ENCODE results near the gene STAT6.
A peak's percentile ranks its signal among the peaks of the same experiment; 100 is the strongest.

The STAT6 gene

GRCh38 chr12:57109207-57110103 lies 1.7 kb downstream of the STAT6 start:
- TF ChIP-seq CTCF (IDR thresholded peaks at IDR 0.05; ENCODE audit: insufficient read depth, low read length, poor library complexity, severe bottlenecking) = no peak
- DNase-seq (ENCODE audit: extremely low read depth, insufficient read length) = no peak
- H3K36me3 ChIP-seq (ENCODE audit: control insufficient read depth, insufficient read depth, low read length) = peaks cover 37% of the 10 kb centered on the region
- H3K4me3 ChIP-seq (replicated peaks; ENCODE audit: low read depth, low read length) = peak overlapping the region; percentile 74
- no peaks in the 10 kb centered on the region for H3K27me3 ChIP-seq (replicated peaks; ENCODE audit: control insufficient read depth, insufficient read depth, low read length)

- TF ChIP-seq CTCF (IDR thresholded peaks at IDR 0.05; ENCODE audit: insufficient read depth, low read length, poor library complexity, severe bottlenecking) = no peak
- peaks cover 41% of the 10 kb centered on the region for H3K36me3 ChIP-seq (ENCODE audit: control insufficient read depth, insufficient read depth, low read length)
- no peak for DNase-seq (ENCODE audit: extremely low read depth, insufficient read length)
- no peak overlapping the region for H3K4me3 ChIP-seq (replicated peaks; ENCODE audit: low read depth, low read length)
- H3K27me3 ChIP-seq (replicated peaks; ENCODE audit: control insufficient read depth, insufficient read depth, low read length) = no peaks in the 10 kb centered on the region
Measured at GRCh38 chr12:57107456-57108155, 3.6 kb downstream of the STAT6 start.

- no peak for TF ChIP-seq CTCF (IDR thresholded peaks at IDR 0.05; ENCODE audit: insufficient read depth, low read length, poor library complexity, severe bottlenecking)
- DNase-seq (ENCODE audit: extremely low read depth, insufficient read length) = no peak
Measured at GRCh38 chr12:57106021-57106708, 5.0 kb downstream of the STAT6 start.

GRCh38 chr12:57105011-57105753 lies 6.0 kb downstream of the STAT6 start:
- H3K27me3 ChIP-seq (replicated peaks; ENCODE audit: control insufficient read depth, insufficient read depth, low read length) = no peaks in the 10 kb centered on the region
- no peak overlapping the region for H3K4me3 ChIP-seq (replicated peaks; ENCODE audit: low read depth, low read length)
- peaks cover 52% of the 10 kb centered on the region for H3K36me3 ChIP-seq (ENCODE audit: control insufficient read depth, insufficient read depth, low read length)
- no peak for DNase-seq (ENCODE audit: extremely low read depth, insufficient read length)
- TF ChIP-seq CTCF (IDR thresholded peaks at IDR 0.05; ENCODE audit: insufficient read depth, low read length, poor library complexity, severe bottlenecking) = no peak

More at GRCh38 chr12:57106021-57106708, 5.0 kb downstream of the STAT6 start:
- H3K36me3 ChIP-seq (ENCODE audit: control insufficient read depth, insufficient read depth, low read length) = peaks cover 50% of the 10 kb centered on the region
- no peak overlapping the region for H3K4me3 ChIP-seq (replicated peaks; ENCODE audit: low read depth, low read length)
- no peaks in the 10 kb centered on the region for H3K27me3 ChIP-seq (replicated peaks; ENCODE audit: control insufficient read depth, insufficient read depth, low read length)

GRCh38 chr12:57104292-57104910 lies 6.8 kb downstream of the STAT6 start:
- no peaks in the 10 kb centered on the region for H3K27me3 ChIP-seq (replicated peaks; ENCODE audit: control insufficient read depth, insufficient read depth, low read length)
- peaks cover 57% of the 10 kb centered on the region for H3K36me3 ChIP-seq (ENCODE audit: control insufficient read depth, insufficient read depth, low read length)
- no peak for TF ChIP-seq CTCF (IDR thresholded peaks at IDR 0.05; ENCODE audit: insufficient read depth, low read length, poor library complexity, severe bottlenecking)
- DNase-seq (ENCODE audit: extremely low read depth, insufficient read length) = no peak
- H3K4me3 ChIP-seq (replicated peaks; ENCODE audit: low read depth, low read length) = no peak overlapping the region

All from GM06990 (cell line).